22Rv1 (cell line): ENCODE measurements around the gene PRM1.

Experiments used
- H3K27ac ChIP-seq: fragments of 450-650 bp; 2 replicates; pipeline ENCODE4 v1.5.1; 2017
- CTCF ChIP-seq: fragments of 450-650 bp; IDR thresholded peaks from 2 replicates; pipeline ENCODE4 v1.5.1; 2017; ENCODE audit warnings: mild to moderate bottlenecking
- ZFX ChIP-seq: fragments of 450-650 bp; IDR thresholded peaks from 2 replicates; pipeline ENCODE4 v1.6.1; 2017; ENCODE audit warnings: antibody characterized with exemption, borderline replicate concordance

PRM1 gene

GRCh38 chr16:11255737-11256660 lies 25.1 kb downstream of the PRM1 start, which contains the start of gene SOCS1:
Gene SOCS1 (minus strand): TSS chr16:11256204. CDS start chr16:11255478, 726 bp downstream.
- H3K27ac ChIP-seq = peak within 1 kb of the TSS; percentile 54
- TF ChIP-seq CTCF = peak; percentile 94
- TF ChIP-seq ZFX = no peak

GRCh38 chr16:11254913-11255736 lies 26.0 kb downstream of the PRM1 start:
- TF ChIP-seq ZFX (no peak), CTCF (no peak)
- H3K27ac ChIP-seq = no peak overlapping the region

GRCh38 chr16:11253995-11254912 lies 26.9 kb downstream of the PRM1 start:
- H3K27ac ChIP-seq = no peak overlapping the region

GRCh38 chr16:11253009-11253994 lies 27.8 kb downstream of the PRM1 start:
- H3K27ac ChIP-seq = no peak overlapping the region
- TF ChIP-seq CTCF (no peak), ZFX (no peak)

More at GRCh38 chr16:11253995-11254912, 26.9 kb downstream of the PRM1 start:
- no peak for TF ChIP-seq ZFX
- TF ChIP-seq CTCF = no peak

- TF ChIP-seq ZFX = no peak
- no peak for TF ChIP-seq CTCF
- no peak overlapping the region for H3K27ac ChIP-seq
Observed at GRCh38 chr16:11252482-11252931, 28.6 kb downstream of the PRM1 start.
